Stomach smooth muscle (tissue), 2 donors: ENCODE measurements around the gene GALNT9.

Experiments used
- H3K27ac ChIP-seq: one replicate; pipeline ENCODE4 v1.7.0; 2013; ENCODE audit warnings: mild to moderate bottlenecking, low read length, inconsistent platforms
- H3K27me3 ChIP-seq, 2 donors: one replicate each; pipeline ENCODE4 v1.7.0; 2013; ENCODE audit warnings: low read length in 2 of 2; ENCODE audit not compliant: insufficient read depth in 2 of 2, control insufficient read depth in 1 of 2
- H3K36me3 ChIP-seq, 2 donors: one replicate each; pipeline ENCODE4 v1.7.0; 2013; ENCODE audit warnings: low read length in 2 of 2; ENCODE audit not compliant: control insufficient read depth in 2 of 2, insufficient read depth in 2 of 2
- H3K4me1 ChIP-seq: one replicate; pipeline ENCODE4 v1.7.0; 2013; ENCODE audit warnings: low read length; ENCODE audit not compliant: control insufficient read depth, insufficient read depth
- H3K4me3 ChIP-seq, 2 donors: one replicate each; pipeline ENCODE4 v1.7.0; 2013; ENCODE audit warnings: low read length in 2 of 2
- H3K9ac ChIP-seq, 2 donors: one replicate each; pipeline ENCODE4 v1.7.0; 2013; ENCODE audit warnings: low read length in 2 of 2, mild to moderate bottlenecking in 1 of 2
- H3K9me3 ChIP-seq, 2 donors: one replicate each; pipeline ENCODE4 v1.7.0; 2013; ENCODE audit warnings: low read length in 2 of 2; ENCODE audit not compliant: control insufficient read depth in 2 of 2
- donor health status: healthy.
- donor health status: Pancreatic carcinoma.

The GALNT9 gene

GRCh38 chr12:132182711-132183365 is 146.6 kb downstream of the GALNT9 start:
- Histone ChIP-seq H3K9me3 (peaks cover 0 to 26% of the 10 kb centered on the region in 2 donors), H3K27ac (no peak overlapping the region), H3K4me1 (peaks cover 5% of the 10 kb centered on the region), H3K4me3 (no peak overlapping the region), H3K36me3 (no peaks in the 10 kb centered on the region), H3K9ac (no peak overlapping the region), H3K27me3 (peaks cover 10 to 12% of the 10 kb centered on the region in 2 donors)

GRCh38 chr12:132182206-132182710 is 147.1 kb downstream of the GALNT9 start:
- Histone ChIP-seq H3K36me3 (no peaks in the 10 kb centered on the region), H3K27me3 (peaks cover 10 to 13% of the 10 kb centered on the region in 2 donors), H3K9me3 (peaks cover 0 to 20% of the 10 kb centered on the region in 2 donors), H3K4me3 (no peak overlapping the region), H3K4me1 (peaks cover 5% of the 10 kb centered on the region), H3K9ac (no peak overlapping the region), H3K27ac (no peak overlapping the region)

GRCh38 chr12:132181570-132182200 is 147.7 kb downstream of the GALNT9 start:
- Histone ChIP-seq H3K36me3 (no peaks in the 10 kb centered on the region), H3K9ac (no peak overlapping the region), H3K4me1 (peaks cover 5% of the 10 kb centered on the region), H3K27me3 (peaks cover 10 to 15% of the 10 kb centered on the region in 2 donors), H3K27ac (no peak overlapping the region), H3K4me3 (no peak overlapping the region), H3K9me3 (peaks cover 0 to 14% of the 10 kb centered on the region in 2 donors)

GRCh38 chr12:132180648-132181546 is 148.5 kb downstream of the GALNT9 start:
- peaks cover 0 to 10% of the 10 kb centered on the region in 2 donors for H3K9me3 ChIP-seq
- H3K27me3 ChIP-seq = peaks cover 15 to 18% of the 10 kb centered on the region in 2 donors
- H3K4me1 ChIP-seq = peaks cover 5% of the 10 kb centered on the region
- H3K36me3 ChIP-seq = no peaks in the 10 kb centered on the region
- no peak overlapping the region for H3K4me3 ChIP-seq
- no peak overlapping the region for H3K27ac ChIP-seq
- H3K9ac ChIP-seq = no peak overlapping the region

GRCh38 chr12:132179431-132180362 is 149.7 kb downstream of the GALNT9 start:
- H3K36me3 ChIP-seq = no peaks in the 10 kb centered on the region
- H3K4me3 ChIP-seq = no peak overlapping the region
- no peak overlapping the region for H3K27ac ChIP-seq
- no peak overlapping the region for H3K9ac ChIP-seq
- H3K4me1 ChIP-seq = peaks cover 5% of the 10 kb centered on the region
- peaks cover 16 to 19% of the 10 kb centered on the region in 2 donors for H3K27me3 ChIP-seq
- H3K9me3 ChIP-seq = no peaks in the 10 kb centered on the region

GRCh38 chr12:132178801-132179401 is 150.5 kb downstream of the GALNT9 start:
- Histone ChIP-seq H3K27ac (no peak overlapping the region), H3K4me1 (peaks cover 5% of the 10 kb centered on the region), H3K36me3 (no peaks in the 10 kb centered on the region), H3K9me3 (no peaks in the 10 kb centered on the region), H3K4me3 (no peak overlapping the region), H3K9ac (no peak overlapping the region), H3K27me3 (peaks cover 21 to 22% of the 10 kb centered on the region in 2 donors)

GRCh38 chr12:132178316-132178715 is 151.1 kb downstream of the GALNT9 start:
- Histone ChIP-seq H3K4me3 (no peak overlapping the region), H3K9ac (no peak overlapping the region), H3K9me3 (no peaks in the 10 kb centered on the region), H3K4me1 (peaks cover 5% of the 10 kb centered on the region), H3K36me3 (no peaks in the 10 kb centered on the region), H3K27ac (no peak overlapping the region), H3K27me3 (peaks cover 22 to 25% of the 10 kb centered on the region in 2 donors)

GRCh38 chr12:132176920-132177551 is 152.4 kb downstream of the GALNT9 start:
- Histone ChIP-seq H3K27ac (no peak overlapping the region), H3K27me3 (peaks cover 24 to 33% of the 10 kb centered on the region in 2 donors), H3K36me3 (no peaks in the 10 kb centered on the region), H3K4me1 (peaks cover 5% of the 10 kb centered on the region), H3K9ac (no peak overlapping the region), H3K4me3 (no peak overlapping the region), H3K9me3 (no peaks in the 10 kb centered on the region)

- no peaks in the 10 kb centered on the region for H3K9me3 ChIP-seq
- peaks cover 5% of the 10 kb centered on the region for H3K4me1 ChIP-seq
- H3K9ac ChIP-seq = no peak overlapping the region
- no peak overlapping the region for H3K4me3 ChIP-seq
- H3K36me3 ChIP-seq = no peaks in the 10 kb centered on the region
- H3K27ac ChIP-seq = no peak overlapping the region
- H3K27me3 ChIP-seq = peaks cover 29 to 39% of the 10 kb centered on the region in 2 donors
Measured at GRCh38 chr12:132176385-132176919, 152.9 kb downstream of the GALNT9 start.
